ENCODE data around the gene CBLB.

The CBLB gene

GRCh38 chr3:105845488-105845887 is 23.3 kb downstream of the CBLB start:
- DNase-seq, result no peak

- DNase-seq, result no peak
Observed at GRCh38 chr3:105844704-105845103, 24.1 kb downstream of the CBLB start.

- DNase-seq, result no peak
Observed at GRCh38 chr3:105843994-105844393, 24.8 kb downstream of the CBLB start.

- DNase-seq, result no peak
Observed at GRCh38 chr3:105842943-105843342, 25.9 kb downstream of the CBLB start.

GRCh38 chr3:105842449-105842848 is 26.4 kb downstream of the CBLB start:
- no peak for DNase-seq

- no peak for DNase-seq
Observed at GRCh38 chr3:105837947-105838346, 30.9 kb downstream of the CBLB start.

GRCh38 chr3:105837143-105837740 is 31.6 kb downstream of the CBLB start:
- DNase-seq, result no peak

GRCh38 chr3:105836533-105836932 is 32.3 kb downstream of the CBLB start:
- DNase-seq, result no peak

GRCh38 chr3:105835606-105836005 is 33.2 kb downstream of the CBLB start:
- peak; percentile 6 for DNase-seq

GRCh38 chr3:105834768-105835167 is 34.0 kb downstream of the CBLB start:
- DNase-seq, result no peak

- DNase-seq, result no peak
Observed at GRCh38 chr3:105832644-105833043, 36.2 kb downstream of the CBLB start.

GRCh38 chr3:105830836-105831235 is 38.0 kb downstream of the CBLB start:
- no peak for DNase-seq

GRCh38 chr3:105829871-105830622 is 38.8 kb downstream of the CBLB start:
- no peak for DNase-seq

GRCh38 chr3:105829229-105829628 is 39.6 kb downstream of the CBLB start:
- DNase-seq, result no peak

GRCh38 chr3:105828703-105829102 is 40.1 kb downstream of the CBLB start:
- no peak for DNase-seq

- DNase-seq, result no peak
Observed at GRCh38 chr3:105827959-105828358, 40.9 kb downstream of the CBLB start.

GRCh38 chr3:105826778-105827634 is 41.8 kb downstream of the CBLB start:
- no peak for DNase-seq

- no peak for DNase-seq
Observed at GRCh38 chr3:105824129-105824528, 44.7 kb downstream of the CBLB start.

GRCh38 chr3:105823149-105823867 is 45.5 kb downstream of the CBLB start:
- DNase-seq, result no peak

- DNase-seq, result peak; percentile 21
Observed at GRCh38 chr3:105822171-105823123, 46.4 kb downstream of the CBLB start.

GRCh38 chr3:105821433-105821832 is 47.4 kb downstream of the CBLB start:
- no peak for DNase-seq

GRCh38 chr3:105816833-105817232 is 52.0 kb downstream of the CBLB start:
- DNase-seq, result no peak
